ENCODE results near the gene FAM133A.

FAM133A gene

GRCh38 chrX:93673869-93674271 is at the start of gene FAM133A:
Gene FAM133A (plus strand): TSS chrX:93674206. CDS start chrX:93709420, 35,214 bp downstream.
- no peak for DNase-seq

GRCh38 chrX:93637591-93637990 is 36.4 kb upstream of the FAM133A start:
- DNase-seq, result no peak

GRCh38 chrX:93649381-93649780 is 24.6 kb upstream of the FAM133A start:
- DNase-seq, result no peak

GRCh38 chrX:93660575-93660974 is 13.4 kb upstream of the FAM133A start:
- DNase-seq, result no peak

GRCh38 chrX:93673056-93673868 is 744 bp upstream of the FAM133A start, which contains the start of gene NAP1L3:
Gene NAP1L3 (minus strand): TSS chrX:93673578. CDS start chrX:93673304, 274 bp downstream.
- peak; percentile 0 to 25 for DNase-seq

- no peak for DNase-seq
Observed at GRCh38 chrX:93695981-93696380, 22.0 kb downstream of the FAM133A start.

GRCh38 chrX:93703701-93704100 is 29.7 kb downstream of the FAM133A start:
- no peak for DNase-seq

GRCh38 chrX:93711076-93711475 is 37.1 kb downstream of the FAM133A start:
- no peak for DNase-seq

GRCh38 chrX:93741811-93742210 is 67.8 kb downstream of the FAM133A start:
- DNase-seq, result no peak

- DNase-seq, result no peak
Observed at GRCh38 chrX:93760163-93760562, 86.2 kb downstream of the FAM133A start.
